Measurements from ENCODE around the gene ZNF512. TPM values are rescaled to one million over a fixed set of nuclear protein-coding genes. Genes with fewer than 3 reads are reported as not detected.

ZNF512 gene

DNA sequence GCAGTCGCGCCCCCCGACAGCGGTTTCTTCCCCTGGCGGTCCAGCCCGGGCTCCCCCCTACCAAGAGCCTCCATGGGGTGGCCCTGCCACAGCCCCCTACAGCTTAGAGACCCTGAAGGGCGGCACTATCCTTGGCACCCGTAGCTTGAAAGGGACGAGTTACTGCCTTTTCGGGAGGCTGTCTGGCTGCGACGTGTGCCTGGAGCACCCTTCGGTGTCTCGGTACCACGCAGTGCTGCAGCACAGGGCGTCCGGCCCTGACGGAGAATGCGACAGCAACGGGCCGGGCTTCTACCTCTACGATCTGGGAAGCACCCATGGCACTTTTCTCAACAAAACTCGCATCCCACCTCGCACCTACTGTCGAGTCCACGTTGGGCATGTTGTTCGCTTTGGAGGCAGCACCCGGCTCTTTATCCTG is 81.3 kb downstream of the ZNF512 start:
- Histone ChIP-seq H3K4me2 (ENCODE audit: low read length) (peak overlapping the region; percentile 80), H3K9ac (ENCODE audit: low read depth, low read length) (peak overlapping the region; percentile 89), H3K9me3 (replicated peaks; ENCODE audit: low read length) (no peaks in the 10 kb centered on the region), H3K4me1 (ENCODE audit: control insufficient read depth, insufficient read depth, low read length) (peaks cover 12% of the 10 kb centered on the region), H3K36me3 (ENCODE audit: insufficient read depth, low read length) (peaks cover 33% of the 10 kb centered on the region), H3K4me3 (ENCODE audit: low read length) (peak overlapping the region; percentile 88), H3K27me3 (ENCODE audit: control insufficient read depth, insufficient read depth, low read length) (no peaks in the 10 kb centered on the region)

DNA sequence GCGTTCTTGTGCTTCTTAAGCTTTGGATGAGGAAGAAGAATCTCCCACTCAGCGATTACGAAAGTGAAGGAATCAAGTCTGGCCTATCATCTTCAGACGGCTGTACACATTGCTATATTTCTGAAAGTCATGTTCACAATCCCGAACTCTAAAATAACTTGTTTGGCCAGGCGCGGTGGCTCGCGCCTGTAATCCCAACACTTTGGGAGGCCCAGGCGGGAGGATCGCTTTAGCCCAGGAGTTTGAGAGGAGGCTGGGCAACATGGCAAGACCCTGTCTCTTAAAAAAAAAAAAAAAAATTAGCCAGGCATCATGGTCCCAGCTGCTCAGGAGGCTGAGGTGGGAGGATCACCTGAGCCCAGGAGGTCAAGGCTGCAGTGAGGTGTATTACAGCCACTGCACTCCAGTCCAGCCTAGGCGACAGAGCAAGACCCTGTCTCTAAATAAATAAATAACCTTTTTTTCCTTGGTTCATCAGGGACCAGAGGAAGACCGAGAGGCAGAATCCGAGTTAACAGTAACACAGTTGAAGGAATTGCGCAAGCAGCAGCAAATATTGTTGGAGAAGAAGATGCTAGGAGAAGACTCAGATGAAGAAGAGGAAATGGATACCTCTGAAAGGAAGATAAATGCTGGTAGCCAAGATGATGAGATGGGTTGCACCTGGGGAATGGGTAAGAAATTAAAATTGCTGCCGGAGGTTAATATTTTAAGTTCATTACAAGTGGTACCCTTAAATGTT is 82.0 kb downstream of the ZNF512 start:
- Histone ChIP-seq H3K9me3 (replicated peaks; ENCODE audit: low read length) (no peaks in the 10 kb centered on the region), H3K4me3 (ENCODE audit: low read length) (peak overlapping the region; percentile 88), H3K4me1 (ENCODE audit: control insufficient read depth, insufficient read depth, low read length) (peaks cover 12% of the 10 kb centered on the region), H3K4me2 (ENCODE audit: low read length) (peak overlapping the region; percentile 80), H3K36me3 (ENCODE audit: insufficient read depth, low read length) (peaks cover 36% of the 10 kb centered on the region), H3K9ac (ENCODE audit: low read depth, low read length) (peak overlapping the region; percentile 89), H3K27me3 (ENCODE audit: control insufficient read depth, insufficient read depth, low read length) (no peaks in the 10 kb centered on the region)

DNA sequence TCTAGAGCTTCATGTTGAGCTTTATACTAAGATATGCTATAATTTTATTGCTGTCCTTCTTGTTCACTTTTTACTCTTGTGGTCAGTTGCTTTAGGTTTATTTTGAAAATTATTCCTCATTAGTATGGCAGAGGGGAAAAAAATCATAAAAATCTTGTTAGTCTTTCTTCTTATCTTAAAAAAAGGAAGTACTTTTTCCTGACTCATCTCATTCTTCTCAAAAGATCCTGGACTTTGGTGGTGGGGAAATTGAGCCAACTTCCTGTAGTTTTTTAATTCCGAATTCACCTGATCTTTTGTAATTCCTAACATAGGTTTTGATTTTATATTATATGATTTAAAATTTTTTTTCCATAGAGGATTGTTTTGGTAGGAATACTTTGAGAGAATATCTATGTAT is 84.6 kb downstream of the ZNF512 start:
- Histone ChIP-seq H3K27me3 (ENCODE audit: control insufficient read depth, insufficient read depth, low read length) (no peaks in the 10 kb centered on the region), H3K9ac (ENCODE audit: low read depth, low read length) (no peak overlapping the region), H3K4me1 (ENCODE audit: control insufficient read depth, insufficient read depth, low read length) (peaks cover 11% of the 10 kb centered on the region)

GRCh38 chr2:27671235-27671634 is 88.4 kb downstream of the ZNF512 start:
- H3K9me3 ChIP-seq (replicated peaks; ENCODE audit: low read length): no peaks in the 10 kb centered on the region
- no peaks in the 10 kb centered on the region for H3K27me3 ChIP-seq (ENCODE audit: control insufficient read depth, insufficient read depth, low read length)
- H3K9ac ChIP-seq (ENCODE audit: low read depth, low read length): no peak overlapping the region
- H3K36me3 ChIP-seq (ENCODE audit: insufficient read depth, low read length): peaks cover 41% of the 10 kb centered on the region
- H3K4me1 ChIP-seq (ENCODE audit: control insufficient read depth, insufficient read depth, low read length): no peaks in the 10 kb centered on the region
- H3K4me2 ChIP-seq (ENCODE audit: low read length): no peak overlapping the region
- no peak overlapping the region for H3K4me3 ChIP-seq (ENCODE audit: low read length)

More for the DNA sequence above, 84.6 kb downstream of the ZNF512 start:
- Histone ChIP-seq H3K4me2 (ENCODE audit: low read length) (no peak overlapping the region), H3K36me3 (ENCODE audit: insufficient read depth, low read length) (peaks cover 22% of the 10 kb centered on the region), H3K9me3 (replicated peaks; ENCODE audit: low read length) (no peaks in the 10 kb centered on the region), H3K4me3 (ENCODE audit: low read length) (no peak overlapping the region)

Small RNAs within 50 kb of the gene (small RNA-seq; reads per million reads assigned to genes)
- not detected for gene RF00340

Data from skeletal muscle satellite cell (primary cell).